NCI-H526 treated with DMSO at 0.1 percent for 48 hours (cell line): ENCODE results near the gene RNF111.
"Not testable (repeated sequence)": the region's sequence is repeated elsewhere in the genome, so short reads cannot be mapped to it uniquely, and the experiment has no call there.

Experiments used
- DNase-seq: peaks from one replicate; lab custom pipeline; 2025; lab: John Stamatoyannopoulos, UW

Gene RNF111

DNA sequence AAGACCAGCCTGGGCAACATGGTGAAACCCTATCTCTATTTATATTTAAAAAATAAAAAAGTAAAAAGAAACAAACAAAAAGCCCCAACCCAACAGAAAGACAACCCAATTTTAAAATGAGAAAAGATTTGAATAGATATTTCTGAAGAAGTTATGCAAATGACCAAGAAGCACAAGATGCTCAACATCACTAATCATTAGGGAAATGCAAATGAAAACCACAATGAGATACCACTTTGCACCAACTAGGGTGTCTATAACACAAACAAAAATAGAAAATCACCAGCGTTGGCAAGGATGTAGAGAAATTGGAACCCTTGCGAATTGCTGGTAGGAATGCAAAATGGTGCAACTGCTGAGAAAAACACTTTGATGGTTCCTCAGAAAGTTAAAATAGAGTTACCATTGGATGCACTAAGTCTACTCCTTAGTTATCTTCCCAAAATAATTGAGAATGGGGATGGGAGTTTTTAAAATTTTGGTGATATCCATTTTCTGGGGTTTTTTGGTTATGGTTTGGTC is 71.7 kb downstream of the RNF111 start:
- DNase-seq, result no peak

DNA sequence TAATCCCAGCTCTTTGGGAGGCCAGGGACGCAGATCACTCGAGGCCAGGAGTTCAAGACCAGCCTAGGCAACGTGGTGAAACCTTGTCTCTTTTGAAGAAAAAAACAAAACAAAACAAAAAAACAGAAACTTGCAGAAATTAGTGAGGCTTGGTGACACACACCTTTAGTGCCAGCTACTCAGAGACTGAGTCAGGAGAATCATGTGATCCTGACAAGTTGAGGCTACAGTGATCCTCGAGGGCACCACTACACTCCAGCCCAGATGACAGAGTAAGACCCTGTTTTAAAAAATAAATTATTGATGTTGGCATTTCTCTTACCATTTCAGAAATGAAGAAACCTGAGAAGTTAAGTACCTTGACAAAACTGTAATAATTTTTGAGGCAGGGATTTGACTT is 72.9 kb downstream of the RNF111 start:
- DNase-seq, result no peak

GRCh38 chr15:59063042-59063441 is 75.6 kb downstream of the RNF111 start:
- no peak for DNase-seq

- DNase-seq, result no peak
Measured at GRCh38 chr15:59069430-59069829, 82.0 kb downstream of the RNF111 start.

DNA sequence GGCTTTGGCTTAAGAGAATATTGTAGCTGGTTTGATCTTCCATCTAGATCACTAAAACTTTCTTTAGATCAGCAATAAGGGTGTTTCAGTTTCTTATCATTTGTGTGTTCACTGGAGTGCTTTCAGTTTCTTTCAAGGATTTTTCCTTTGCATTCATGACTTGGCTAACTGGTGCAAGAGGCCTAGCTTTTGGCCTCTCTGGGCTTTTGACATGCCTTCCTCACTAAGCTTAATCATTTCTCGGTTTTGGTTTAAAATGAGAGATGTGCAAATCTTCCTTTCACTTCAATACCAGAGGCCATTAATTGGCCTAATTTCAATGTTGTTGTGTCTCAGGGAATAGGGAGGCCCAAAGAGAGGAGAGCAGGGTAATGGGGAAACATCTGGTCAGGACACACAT is 87.1 kb downstream of the RNF111 start:
- DNase-seq, result no peak

- DNase-seq, result no peak
Measured at GRCh38 chr15:59087731-59088130, 100.3 kb downstream of the RNF111 start.

- no peak for DNase-seq
Measured at GRCh38 chr15:59094077-59094476, 106.6 kb downstream of the RNF111 start.

- no peak for DNase-seq
Measured at GRCh38 chr15:59096429-59096828, 109.0 kb downstream of the RNF111 start.

DNA sequence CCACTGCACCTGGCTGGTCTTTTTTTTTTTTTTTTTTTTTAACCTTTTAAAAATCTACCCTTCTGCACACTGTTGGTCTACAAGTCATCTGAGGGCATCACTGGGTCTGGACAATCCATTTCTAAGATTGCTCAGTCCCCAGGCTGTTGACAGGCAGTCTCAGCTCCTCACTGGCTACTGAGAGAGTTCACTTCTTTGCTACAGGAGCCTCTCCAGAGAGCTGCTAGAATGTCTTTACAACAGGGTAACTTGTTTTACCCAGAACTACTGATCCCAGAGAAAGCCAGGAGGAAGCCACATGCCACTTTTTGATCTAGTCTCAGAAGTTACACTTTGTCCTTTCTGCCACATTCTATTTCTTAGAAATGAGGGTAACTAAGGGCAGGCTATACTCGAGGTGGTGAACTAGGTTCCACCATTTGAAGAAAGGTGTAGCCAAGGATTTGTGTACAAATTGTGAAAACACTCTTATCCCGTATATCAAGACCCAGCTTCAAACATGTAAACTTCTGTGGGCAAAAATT is 111.8 kb downstream of the RNF111 start:
- DNase-seq, result no peak

- no peak for DNase-seq
Measured at GRCh38 chr15:59104602-59104911, 117.1 kb downstream of the RNF111 start.

- peak; percentile 93 for DNase-seq
Measured at GRCh38 chr15:59104912-59105732, 117.7 kb downstream of the RNF111 start, which contains the start of gene CCNB2. Gene CCNB2 (plus strand): TSS chr15:59105146. CDS start chr15:59105269, 123 bp downstream.

DNA sequence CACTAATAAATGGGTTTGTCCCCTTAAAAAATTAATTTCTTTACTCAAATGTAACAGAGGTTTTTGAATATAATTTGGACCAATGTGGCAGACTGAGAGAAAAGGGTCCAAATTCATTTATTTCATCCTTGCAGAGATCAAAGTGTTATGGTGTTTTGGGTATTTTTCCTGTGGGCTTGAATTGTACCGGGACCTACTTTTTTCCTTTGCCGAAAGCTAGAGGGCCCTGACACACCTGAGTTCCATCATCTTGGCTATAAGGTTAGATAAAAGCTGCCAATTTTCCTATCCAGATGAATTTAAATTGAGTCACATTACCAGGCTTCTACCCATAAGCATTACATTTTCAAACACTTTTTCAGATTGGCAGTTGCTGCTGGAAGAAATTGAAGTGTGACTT is 118.4 kb downstream of the RNF111 start:
- DNase-seq, result peak; percentile 45

GRCh38 chr15:59111251-59111650 is 123.8 kb downstream of the RNF111 start:
- no peak for DNase-seq

DNA sequence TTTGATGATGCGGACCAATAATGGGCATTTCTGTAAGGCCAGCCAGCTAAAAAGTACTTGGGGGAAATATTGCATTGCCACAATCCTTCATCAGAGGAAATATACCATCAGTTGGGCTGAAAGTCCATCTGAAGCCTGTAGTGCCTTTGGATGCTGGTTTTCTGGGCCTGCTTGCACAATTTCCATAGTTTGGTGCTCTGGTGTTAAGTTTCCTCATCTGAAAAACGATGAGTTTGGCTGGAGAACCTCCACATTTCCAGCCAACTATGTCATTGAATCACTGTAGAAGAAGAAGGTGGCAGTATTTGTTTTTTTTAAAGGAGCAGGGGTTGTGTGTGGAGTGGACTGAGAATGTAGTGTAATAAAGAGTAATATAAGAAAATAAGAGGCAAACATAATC is 127.6 kb downstream of the RNF111 start:
- no peak for DNase-seq

- no peak for DNase-seq
Measured at GRCh38 chr15:59116141-59116540, 128.7 kb downstream of the RNF111 start.

DNA sequence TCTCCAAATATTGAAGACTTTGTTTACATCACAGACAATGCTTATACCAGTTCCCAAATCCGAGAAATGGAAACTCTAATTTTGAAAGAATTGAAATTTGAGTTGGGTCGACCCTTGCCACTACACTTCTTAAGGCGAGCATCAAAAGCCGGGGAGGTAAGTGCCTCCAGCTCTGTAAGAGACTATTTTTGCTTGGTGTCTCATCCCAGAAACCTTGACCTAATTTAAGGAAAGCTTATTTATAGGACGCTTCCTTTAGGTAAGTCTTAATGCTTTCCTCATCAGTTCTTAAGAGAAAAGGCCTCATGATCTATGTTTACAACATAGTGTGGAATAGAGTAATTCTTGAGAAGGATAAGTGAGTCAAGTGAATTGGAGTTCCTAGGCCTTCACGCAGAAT is 129.3 kb downstream of the RNF111 start:
- no peak for DNase-seq

GRCh38 chr15:59119625-59120024 is 132.2 kb downstream of the RNF111 start:
- no peak for DNase-seq

DNA sequence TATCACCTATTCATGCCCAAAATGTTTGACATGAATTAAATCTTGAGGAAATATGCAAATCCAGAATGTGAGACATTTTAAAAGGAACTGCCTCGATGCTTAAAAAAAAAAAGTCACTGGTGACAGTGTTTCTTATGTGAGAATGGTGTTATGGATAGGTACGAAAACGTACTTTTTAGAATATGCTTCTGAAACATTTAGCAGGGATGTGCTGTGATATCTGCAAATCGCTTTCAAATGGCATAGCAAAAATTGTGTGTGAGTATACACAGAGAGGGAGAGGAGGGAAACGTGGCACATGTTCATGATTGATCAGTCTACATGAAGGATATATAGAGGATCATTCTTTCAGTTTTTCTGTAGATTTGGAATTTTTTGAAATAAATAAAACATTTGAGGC is 133.5 kb downstream of the RNF111 start:
- DNase-seq, result no peak

DNA sequence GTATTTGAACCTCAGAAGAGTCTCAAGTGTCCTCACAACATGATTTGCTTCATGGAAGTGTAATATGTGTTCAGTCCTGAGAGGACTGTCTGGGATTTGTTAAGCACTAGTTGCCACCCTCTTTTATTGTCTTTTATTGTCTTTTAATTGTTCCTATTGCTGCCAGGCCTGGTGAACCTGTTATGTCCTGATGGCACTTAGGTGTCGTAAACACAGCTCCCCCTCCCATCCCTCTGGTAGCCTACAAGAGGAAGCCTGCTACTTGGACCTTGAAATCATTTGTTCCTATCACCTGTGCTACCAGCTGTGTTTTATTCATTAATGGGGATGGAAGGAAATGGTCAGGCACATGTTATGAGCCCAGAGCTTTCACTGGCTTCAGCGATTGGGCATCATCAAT is 136.8 kb downstream of the RNF111 start:
- DNase-seq, result no peak

- not testable (repeated sequence) for DNase-seq
Measured at GRCh38 chr15:59125683-59126082, 138.2 kb downstream of the RNF111 start.

DNA sequence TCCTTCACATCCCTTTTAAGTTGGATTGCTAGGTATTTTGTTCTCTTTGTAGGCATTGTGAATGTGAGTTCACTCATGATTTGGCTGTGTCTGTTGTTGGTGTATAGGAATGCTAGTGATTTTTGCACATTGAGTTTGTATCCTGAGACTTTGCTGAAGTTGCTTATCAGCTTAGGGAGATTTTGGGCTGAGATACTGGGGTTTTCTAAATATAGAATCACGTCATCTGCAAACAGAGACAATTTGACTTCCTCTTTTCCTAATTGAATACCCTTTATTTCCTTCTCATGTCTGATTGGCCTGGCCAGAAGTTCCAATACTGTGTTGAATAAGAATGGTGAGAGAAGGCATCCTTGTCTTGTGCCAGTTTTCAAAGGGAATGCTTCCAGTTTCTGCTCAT is 139.8 kb downstream of the RNF111 start:
- DNase-seq, result not testable (repeated sequence)

GRCh38 chr15:59131456-59131855 is 144.0 kb downstream of the RNF111 start:
- DNase-seq, result no peak

GRCh38 chr15:59131969-59132562 is 144.6 kb downstream of the RNF111 start:
- DNase-seq, result no peak
